CD4-positive, alpha-beta memory T cell (primary cell): ENCODE measurements around the gene ZBTB20. TPM values are rescaled to one million over a fixed set of nuclear protein-coding genes. Genes with fewer than 3 reads are reported as not detected.

Source experiments
- CTCF ChIA-PET: fragments of 350-600 bp; sonication (Branson Sonifier 250); formaldehyde crosslinking; loops from one replicate; lab custom pipeline; 2021; ENCODE audit warnings: inconsistent platforms; ENCODE audit not compliant: partially characterized antibody; lab: Charles Lee
- POLR2A ChIA-PET: fragments of 350-600 bp; sonication (Branson Sonifier 250); formaldehyde crosslinking; loops from one replicate; lab custom pipeline; 2021; ENCODE audit not compliant: partially characterized antibody; lab: Charles Lee
- DNase-seq, 5 donors: peaks; one replicate each; pipeline versions ENCODE4 v3.0.0 to v3.0.0-alpha.2; 2020 to 2022; ENCODE audit warnings: mixed read lengths in 1 of 5
- H3K27ac ChIP-seq: one replicate; pipeline ENCODE4 v1.7.0; 2013; ENCODE audit warnings: low read depth, low read length
- H3K27me3 ChIP-seq: 2 replicates; pipeline ENCODE4 v1.7.0; 2013; ENCODE audit warnings: mild to moderate bottlenecking, low read length, moderate library complexity; ENCODE audit not compliant: insufficient read depth
- H3K36me3 ChIP-seq: 2 replicates; pipeline ENCODE4 v1.7.0; 2013; ENCODE audit warnings: mild to moderate bottlenecking, low read length, moderate library complexity; ENCODE audit not compliant: insufficient read depth
- H3K4me1 ChIP-seq: 2 replicates; pipeline ENCODE4 v1.7.0; 2013; ENCODE audit warnings: mild to moderate bottlenecking, low read length, moderate library complexity; ENCODE audit not compliant: insufficient read depth
- H3K4me3 ChIP-seq, 2 donors: one replicate each; pipeline ENCODE4 v1.7.0; 2013; ENCODE audit warnings: low read length in 2 of 2, mild to moderate bottlenecking in 1 of 2
- H3K9me3 ChIP-seq, 2 donors: one replicate each; pipeline ENCODE4 v1.7.0; 2013; ENCODE audit warnings: low read length in 2 of 2, control low read depth in 1 of 2; ENCODE audit not compliant: control insufficient read depth in 1 of 2
- H3K27ac Mint-ChIP-seq, 7 donors: one replicate each; pipeline ENCODE4 v1.8.0; 2020 to 2021; ENCODE audit warnings: mixed read lengths in 7 of 7, mild to moderate bottlenecking in 6 of 7, inconsistent platforms in 3 of 7, moderate library complexity in 3 of 7
- H3K27me3 Mint-ChIP-seq, 2 donors: one replicate each; pipeline ENCODE4 v1.8.0; 2020 to 2021; ENCODE audit warnings: mixed read lengths in 2 of 2
- H3K36me3 Mint-ChIP-seq, 2 donors: one replicate each; pipeline ENCODE4 v1.8.0; 2020 to 2021; ENCODE audit warnings: mixed read lengths in 2 of 2, inconsistent platforms in 1 of 2, mild to moderate bottlenecking in 1 of 2
- H3K4me1 Mint-ChIP-seq, 4 donors: one replicate each; pipeline ENCODE4 v1.8.0; 2020 to 2021; ENCODE audit warnings: mixed read lengths in 4 of 4, mild to moderate bottlenecking in 1 of 4
- H3K4me3 Mint-ChIP-seq, 8 donors: one replicate each; pipeline ENCODE4 v1.8.0; 2020 to 2021; ENCODE audit warnings: mixed read lengths in 8 of 8, mild to moderate bottlenecking in 7 of 8, moderate library complexity in 6 of 8, inconsistent platforms in 3 of 8
- H3K9me3 Mint-ChIP-seq, 8 donors: one replicate each; pipeline ENCODE4 v1.8.0; 2020 to 2021; ENCODE audit warnings: mixed read lengths in 8 of 8, mild to moderate bottlenecking in 5 of 8, inconsistent platforms in 3 of 8, moderate library complexity in 1 of 8
- intact Hi-C: fragments of 100-400 bp; cut with micrococcal nuclease; formaldehyde crosslinking; loops from one replicate; pipeline ENCODE4 v1.15.1; 2023
- polyA plus RNA-seq, 2 donors: library from polyadenylated mRNA; unstranded; fragments of 300-500 nt; fragmentation: Illumina TruSeq; gene quantifications; one replicate each; pipeline ENCODE4 v1.2.3, GENCODE V29; 2021
- total RNA-seq, 2 experiments: library from RNA; stranded (reverse); gene quantifications; one replicate each; pipeline ENCODE4 v1.2.3, GENCODE V29; 2021

The ZBTB20 gene
- total and polyA plus RNA-seq, 4 experiments from 2014 or later: 21.9 to 58.4 (median 41.4) TPM

GRCh38 chr3:114344492-114344891, 802.6 kb downstream of the ZBTB20 start:
- CTCF ChIA-PET: no interaction called here
- H3K9me3 Mint-ChIP-seq: no peaks in the 10 kb centered on the region
- Histone ChIP-seq H3K27ac (no peak overlapping the region), H3K9me3 (no peaks in the 10 kb centered on the region), H3K27me3 (no peaks in the 10 kb centered on the region), H3K4me1 (no peaks in the 10 kb centered on the region), H3K36me3 (no peaks in the 10 kb centered on the region), H3K4me3 (no peak overlapping the region)
- H3K36me3 Mint-ChIP-seq: peaks cover 21 to 48% of the 10 kb centered on the region in 2 donors
- POLR2A ChIA-PET: interaction anchor here (0.6 kb wide), 1 partner anchor 130 kb away, joined by 3 read pairs; no protein-coding TSS in a partner anchor
- intact Hi-C loops: no loop called here
- no peak for DNase-seq
- no peak overlapping the region for H3K4me3 Mint-ChIP-seq
- H3K27ac Mint-ChIP-seq: no peak overlapping the region
- H3K4me1 Mint-ChIP-seq: peaks cover 9 to 19% (median 14%) of the 10 kb centered on the region in 4 donors
- no peaks in the 10 kb centered on the region for H3K27me3 Mint-ChIP-seq

- intact Hi-C loops: loop anchor here (5.0 kb wide), 1 partner anchor 807 kb away; the partner anchor contains the start of gene SIDT1
- H3K36me3 ChIP-seq: no peaks in the 10 kb centered on the region
- H3K27ac ChIP-seq: peak overlapping the region; percentile 2
- no peaks in the 10 kb centered on the region for H3K9me3 ChIP-seq
- CTCF ChIA-PET: interaction anchor here (1.0 to 3.7 kb wide), 4 partner anchors 10 to 48 kb away, joined by 3 to 16 read pairs (median 4); no protein-coding TSS in a partner anchor
- peaks cover 8 to 60% of the 10 kb centered on the region in 2 donors for H3K36me3 Mint-ChIP-seq
- H3K27ac Mint-ChIP-seq: peak overlapping the region in 6 of 7 donors; percentile 65 to 94 (median 88)
- no peaks in the 10 kb centered on the region for H3K9me3 Mint-ChIP-seq
- no peaks in the 10 kb centered on the region for H3K27me3 Mint-ChIP-seq
- peak in 2 of 5 donors; percentile 12 to 22 for DNase-seq
- peak overlapping the region; percentile 57 to 74 (median 67) for H3K4me3 Mint-ChIP-seq
- peaks cover 35% of the 10 kb centered on the region for H3K4me1 ChIP-seq
- H3K4me3 ChIP-seq: no peak overlapping the region
- no peaks in the 10 kb centered on the region for H3K27me3 ChIP-seq
- H3K4me1 Mint-ChIP-seq: peaks cover 26 to 57% (median 39%) of the 10 kb centered on the region in 4 donors
- POLR2A ChIA-PET: interaction anchor here (0.9 to 1.2 kb wide), 5 partner anchors 9 to 126 kb away, joined by 3 to 4 read pairs (median 3); no protein-coding TSS in a partner anchor
These were observed 808.3 kb downstream of the ZBTB20 start for GRCh38 chr3:114338651-114339357.

- H3K27ac Mint-ChIP-seq: peak overlapping the region in 1 of 7 donors; percentile 80
- H3K9me3 Mint-ChIP-seq: no peaks in the 10 kb centered on the region
- H3K4me1 Mint-ChIP-seq: peaks cover 36 to 74% (median 55%) of the 10 kb centered on the region in 4 donors
- intact Hi-C loops: loop anchor here (1.0 to 5.0 kb wide), 4 partner anchors 46 to 805 kb away; partner anchors contain the start of gene SIDT1
- no peaks in the 10 kb centered on the region for H3K27me3 Mint-ChIP-seq
- ChIA-PET CTCF (interaction anchor here (0.6 to 4.8 kb wide), 12 partner anchors 16 to 186 kb away, joined by 3 to 48 read pairs (median 6); partner anchors contain the start of gene TIGIT), POLR2A (interaction anchor here (1.2 to 3.5 kb wide), 3 partner anchors 13 to 45 kb away, joined by 3 to 13 read pairs (median 8); no protein-coding TSS in a partner anchor)
- no peak overlapping the region for H3K27ac ChIP-seq
- DNase-seq: no peak
- H3K4me1 ChIP-seq: peaks cover 54% of the 10 kb centered on the region
- H3K36me3 Mint-ChIP-seq: peaks cover 10 to 61% of the 10 kb centered on the region in 2 donors
- H3K4me3 ChIP-seq: no peak overlapping the region
- H3K27me3 ChIP-seq: no peaks in the 10 kb centered on the region
- H3K4me3 Mint-ChIP-seq: peak overlapping the region in 1 of 8 donors; percentile 7
- H3K9me3 ChIP-seq: no peaks in the 10 kb centered on the region
- no peaks in the 10 kb centered on the region for H3K36me3 ChIP-seq
These were observed 810.2 kb downstream of the ZBTB20 start for GRCh38 chr3:114336857-114337256.

GRCh38 chr3:114336122-114336697, 810.9 kb downstream of the ZBTB20 start:
- peak overlapping the region in 5 of 7 donors; percentile 17 to 82 (median 41) for H3K27ac Mint-ChIP-seq
- no peaks in the 10 kb centered on the region for H3K9me3 ChIP-seq
- H3K4me1 ChIP-seq: peaks cover 61% of the 10 kb centered on the region
- H3K27ac ChIP-seq: no peak overlapping the region
- DNase-seq: no peak
- H3K27me3 Mint-ChIP-seq: no peaks in the 10 kb centered on the region
- no peak overlapping the region for H3K4me3 ChIP-seq
- H3K4me1 Mint-ChIP-seq: peaks cover 37 to 79% (median 57%) of the 10 kb centered on the region in 4 donors
- H3K27me3 ChIP-seq: no peaks in the 10 kb centered on the region
- no peaks in the 10 kb centered on the region for H3K9me3 Mint-ChIP-seq
- peaks cover 10 to 64% of the 10 kb centered on the region in 2 donors for H3K36me3 Mint-ChIP-seq
- H3K36me3 ChIP-seq: no peaks in the 10 kb centered on the region
- CTCF ChIA-PET: interaction anchor here (0.6 to 4.8 kb wide), 17 partner anchors 13 to 185 kb away, joined by 3 to 48 read pairs (median 5); partner anchors contain the start of gene TIGIT
- intact Hi-C loops: loop anchor here (1.0 to 5.0 kb wide), 4 partner anchors 45 to 804 kb away; partner anchors contain the start of gene SIDT1
- POLR2A ChIA-PET: interaction anchor here (1.2 to 3.5 kb wide), 6 partner anchors 12 to 122 kb away, joined by 3 to 13 read pairs (median 8); no protein-coding TSS in a partner anchor
- H3K4me3 Mint-ChIP-seq: no peak overlapping the region

- POLR2A ChIA-PET: interaction anchor here (0.6 to 3.5 kb wide), 9 partner anchors 18 to 182 kb away, joined by 3 to 13 read pairs (median 4); no protein-coding TSS in a partner anchor
- no peak overlapping the region for H3K27ac ChIP-seq
- CTCF ChIA-PET: interaction anchor here (0.6 to 4.8 kb wide), 8 partner anchors 31 to 1493 kb away, joined by 3 to 48 read pairs (median 5); partner anchors contain the start of gene TIGIT
- Mint-ChIP-seq H3K27me3 (no peaks in the 10 kb centered on the region), H3K27ac (peak overlapping the region in 6 of 7 donors; percentile 12 to 87 (median 52)), H3K36me3 (peaks cover 12 to 58% of the 10 kb centered on the region in 2 donors), H3K4me1 (peaks cover 36 to 74% (median 55%) of the 10 kb centered on the region in 4 donors), H3K4me3 (peak overlapping the region in 1 of 8 donors; percentile 23), H3K9me3 (no peaks in the 10 kb centered on the region)
- H3K4me1 ChIP-seq: peaks cover 73% of the 10 kb centered on the region
- no peak overlapping the region for H3K4me3 ChIP-seq
- H3K36me3 ChIP-seq: no peaks in the 10 kb centered on the region
- intact Hi-C loops: loop anchor here (2.0 kb wide), 1 partner anchor 25 kb away; no protein-coding TSS in a partner anchor
- H3K9me3 ChIP-seq: no peaks in the 10 kb centered on the region
- no peak for DNase-seq
- no peaks in the 10 kb centered on the region for H3K27me3 ChIP-seq
These were observed 813.2 kb downstream of the ZBTB20 start for GRCh38 chr3:114333923-114334240.

- Histone ChIP-seq H3K36me3 (no peaks in the 10 kb centered on the region), H3K4me1 (peaks cover 73% of the 10 kb centered on the region), H3K4me3 (no peak overlapping the region), H3K9me3 (no peaks in the 10 kb centered on the region), H3K27me3 (no peaks in the 10 kb centered on the region), H3K27ac (peak overlapping the region; percentile 45)
- ChIA-PET CTCF (interaction anchor here (0.9 to 4.8 kb wide), 5 partner anchors 31 to 180 kb away, joined by 3 to 48 read pairs (median 5); partner anchors contain the start of gene TIGIT), POLR2A (interaction anchor here (0.6 to 3.5 kb wide), 7 partner anchors 20 to 181 kb away, joined by 3 to 13 read pairs (median 3); no protein-coding TSS in a partner anchor)
- intact Hi-C loops: loop anchor here (2.0 kb wide), 1 partner anchor 25 kb away; no protein-coding TSS in a partner anchor
- Mint-ChIP-seq H3K27ac (peak overlapping the region; percentile 30 to 87 (median 74)), H3K4me3 (peak overlapping the region in 5 of 8 donors; percentile 17 to 76 (median 40)), H3K4me1 (peaks cover 39 to 75% (median 56%) of the 10 kb centered on the region in 4 donors), H3K9me3 (no peaks in the 10 kb centered on the region), H3K27me3 (no peaks in the 10 kb centered on the region), H3K36me3 (peaks cover 9 to 59% of the 10 kb centered on the region in 2 donors)
- no peak for DNase-seq
These were observed 813.7 kb downstream of the ZBTB20 start for GRCh38 chr3:114333180-114333922.
